ENCODE data around the gene ETF1.
A peak's percentile ranks its signal among the peaks of the same experiment; 100 is the strongest.

The ETF1 gene

GRCh38 chr5:138573223-138573622 lies 30.2 kb upstream of the ETF1 start:
- no peak overlapping the region for H3K4me3 ChIP-seq (ENCODE audit: low read depth, low read length)
- no peak for TF ChIP-seq CTCF (IDR thresholded peaks at IDR 0.05; ENCODE audit: low read depth, low read length)
- no peak for DNase-seq (ENCODE audit: low read depth, low spot score)
- in situ Hi-C loops (cut with HindIII; ENCODE audit: low sequenced_read_pairs): no loop called here

DNA sequence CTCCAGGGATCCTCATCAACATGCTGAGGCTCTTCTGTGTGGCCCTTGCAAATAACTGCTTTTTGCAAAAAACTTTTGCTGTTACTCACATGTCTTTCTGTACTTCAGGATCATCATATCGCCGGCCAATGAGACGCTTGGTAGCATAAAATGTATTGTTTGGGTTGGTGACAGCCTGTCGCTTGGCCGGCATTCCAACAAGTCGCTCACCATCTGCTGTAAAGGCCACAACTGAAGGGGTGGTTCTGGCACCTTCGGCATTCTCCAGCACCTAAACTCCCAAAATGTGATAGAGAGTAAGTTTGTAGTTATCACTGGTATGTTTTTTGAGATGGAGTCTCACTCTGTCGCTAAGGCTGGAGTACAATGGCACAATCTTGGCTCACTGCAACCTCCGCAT lies 27.8 kb upstream of the ETF1 start:
- no peak overlapping the region for H3K4me3 ChIP-seq (ENCODE audit: low read depth, low read length)
- in situ Hi-C loops (cut with HindIII; ENCODE audit: low sequenced_read_pairs): no loop called here

GRCh38 chr5:138569782-138570181 lies 26.7 kb upstream of the ETF1 start:
- TF ChIP-seq CTCF (IDR thresholded peaks at IDR 0.05; ENCODE audit: low read depth, low read length): no peak
- no peak overlapping the region for H3K4me3 ChIP-seq (ENCODE audit: low read depth, low read length)
- DNase-seq (ENCODE audit: low read depth, low spot score): no peak
- in situ Hi-C loops (cut with HindIII; ENCODE audit: low sequenced_read_pairs): no loop called here

More for the DNA sequence above, 27.8 kb upstream of the ETF1 start:
- no peak for DNase-seq (ENCODE audit: low read depth, low spot score)
- TF ChIP-seq CTCF (IDR thresholded peaks at IDR 0.05; ENCODE audit: low read depth, low read length): no peak

- in situ Hi-C loops (cut with HindIII; ENCODE audit: low sequenced_read_pairs): no loop called here
- DNase-seq (ENCODE audit: low read depth, low spot score): peak; percentile 50
- TF ChIP-seq CTCF (IDR thresholded peaks at IDR 0.05; ENCODE audit: low read depth, low read length): no peak
- H3K4me3 ChIP-seq (ENCODE audit: low read depth, low read length): no peak overlapping the region
Measured at GRCh38 chr5:138568061-138568824, 25.2 kb upstream of the ETF1 start.

GRCh38 chr5:138566792-138567191 lies 23.8 kb upstream of the ETF1 start:
- no peak for DNase-seq (ENCODE audit: low read depth, low spot score)
- no peak overlapping the region for H3K4me3 ChIP-seq (ENCODE audit: low read depth, low read length)
- in situ Hi-C loops (cut with HindIII; ENCODE audit: low sequenced_read_pairs): no loop called here
- TF ChIP-seq CTCF (IDR thresholded peaks at IDR 0.05; ENCODE audit: low read depth, low read length): no peak

DNA sequence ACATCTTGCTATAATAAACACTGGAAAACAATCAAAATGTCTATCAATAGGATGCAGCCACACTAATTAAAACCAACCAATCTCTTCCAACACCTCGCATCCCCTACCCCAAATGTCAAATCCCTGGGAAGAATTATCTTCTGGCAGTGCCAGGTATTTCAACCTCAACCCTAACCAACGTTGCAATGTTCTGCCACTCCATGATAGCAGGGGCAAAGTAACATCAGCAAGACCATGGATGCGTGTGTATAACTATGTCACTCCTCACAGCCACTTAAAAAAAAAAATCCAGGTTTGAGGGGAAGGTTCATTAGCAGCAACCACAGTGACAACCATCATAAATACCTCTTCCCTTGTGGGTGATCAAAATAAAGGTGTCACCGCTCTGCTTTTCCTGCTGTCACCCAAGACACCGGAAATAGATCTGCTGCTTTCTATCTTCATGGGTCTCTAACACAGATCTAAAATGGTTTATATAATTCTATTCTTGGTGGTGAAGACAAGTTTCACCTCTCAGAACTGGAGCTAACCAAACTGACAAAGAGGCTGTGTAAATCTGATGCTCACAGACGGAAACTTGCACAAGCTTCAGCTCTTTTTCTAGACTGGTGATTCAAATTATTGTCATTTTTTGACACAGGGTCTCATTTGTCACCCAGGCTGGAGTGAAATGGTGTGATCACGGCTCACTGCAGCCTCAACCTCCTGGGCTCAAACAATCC lies 22.2 kb upstream of the ETF1 start:
- no peak overlapping the region for H3K4me3 ChIP-seq (ENCODE audit: low read depth, low read length)
- DNase-seq (ENCODE audit: low read depth, low spot score): no peak
- TF ChIP-seq CTCF (IDR thresholded peaks at IDR 0.05; ENCODE audit: low read depth, low read length): no peak
- in situ Hi-C loops (cut with HindIII; ENCODE audit: low sequenced_read_pairs): no loop called here
